Measurements from ENCODE around the gene CTNND2.
"Not testable (repeated sequence)": the region's sequence is repeated elsewhere in the genome, so short reads cannot be mapped to it uniquely, and the experiment has no call there.

The CTNND2 gene

GRCh38 chr5:11013793-11014192 lies 890.5 kb downstream of the CTNND2 start:
- DNase-seq, result no peak

- DNase-seq, result no peak
Observed at GRCh38 chr5:11012295-11012694, 892.0 kb downstream of the CTNND2 start.

GRCh38 chr5:11010429-11011210 lies 893.6 kb downstream of the CTNND2 start:
- no peak for DNase-seq

GRCh38 chr5:11009576-11009975 lies 894.7 kb downstream of the CTNND2 start:
- no peak for DNase-seq

GRCh38 chr5:11007269-11007870 lies 896.9 kb downstream of the CTNND2 start:
- DNase-seq, result no peak

GRCh38 chr5:11004523-11004922 lies 899.7 kb downstream of the CTNND2 start:
- not testable (repeated sequence) for DNase-seq

GRCh38 chr5:11000515-11001353 lies 903.5 kb downstream of the CTNND2 start:
- no peak for DNase-seq

- DNase-seq, result no peak
Observed at GRCh38 chr5:10999714-11000113, 904.5 kb downstream of the CTNND2 start.

GRCh38 chr5:10995891-10996290 lies 908.4 kb downstream of the CTNND2 start:
- DNase-seq, result no peak

GRCh38 chr5:10994091-10994986 lies 909.9 kb downstream of the CTNND2 start:
- no peak for DNase-seq

- DNase-seq, result no peak
Observed at GRCh38 chr5:10990634-10991033, 913.6 kb downstream of the CTNND2 start.

- DNase-seq, result no peak
Observed at GRCh38 chr5:10989577-10990263, 914.5 kb downstream of the CTNND2 start.

GRCh38 chr5:10988622-10989021 lies 915.6 kb downstream of the CTNND2 start:
- no peak for DNase-seq

- DNase-seq, result peak; percentile 19
Observed at GRCh38 chr5:10987925-10988504, 916.2 kb downstream of the CTNND2 start.

- DNase-seq, result peak; percentile 48
Observed at GRCh38 chr5:10987276-10987924, 916.8 kb downstream of the CTNND2 start.

- no peak for DNase-seq
Observed at GRCh38 chr5:10985721-10986110, 918.5 kb downstream of the CTNND2 start.

- no peak for DNase-seq
Observed at GRCh38 chr5:10985091-10985720, 919.0 kb downstream of the CTNND2 start.

GRCh38 chr5:10984021-10984715 lies 920.1 kb downstream of the CTNND2 start:
- no peak for DNase-seq

- no peak for DNase-seq
Observed at GRCh38 chr5:10982626-10983025, 921.6 kb downstream of the CTNND2 start.

GRCh38 chr5:10981932-10982331 lies 922.3 kb downstream of the CTNND2 start:
- DNase-seq, result peak; percentile 5

Data from fibroblast of skin of scalp (primary cell).